GM12874 (cell line): ENCODE results near the gene ZYG11A.
A peak's percentile ranks its signal among the peaks of the same experiment; 100 is the strongest.

ENCODE experiments used
- CTCF ChIP-seq: IDR thresholded peaks from 2 replicates; pipeline ENCODE4 v1.5.1; 2011; ENCODE audit warnings: low read depth, mild to moderate bottlenecking, control low read depth, low read length, moderate library complexity; ENCODE audit not compliant: insufficient read depth

ZYG11A gene

GRCh38 chr1:52842643-52843310, at the start of gene ZYG11A:
ZYG11A (plus strand) TSS chr1:52842760; CDS start chr1:52842884, 124 bp downstream.
- peak; percentile 49 for TF ChIP-seq CTCF

GRCh38 chr1:52795464-52795863, 47.1 kb upstream of the ZYG11A start:
- no peak for TF ChIP-seq CTCF

- TF ChIP-seq CTCF, result no peak
Measured at GRCh38 chr1:52798331-52798730, 44.2 kb upstream of the ZYG11A start.

- no peak for TF ChIP-seq CTCF
Measured at GRCh38 chr1:52801011-52801410, 41.5 kb upstream of the ZYG11A start.

GRCh38 chr1:52814465-52814864, 28.1 kb upstream of the ZYG11A start:
- TF ChIP-seq CTCF, result no peak

GRCh38 chr1:52825868-52826267, 16.7 kb upstream of the ZYG11A start:
- TF ChIP-seq CTCF, result no peak

GRCh38 chr1:52834798-52835197, 7.8 kb upstream of the ZYG11A start:
- no peak for TF ChIP-seq CTCF

- no peak for TF ChIP-seq CTCF
Measured at GRCh38 chr1:52836035-52836434, 6.5 kb upstream of the ZYG11A start.
